NB4 (cell line): ENCODE results near the gene SPNS2.

Source experiments
- DNase-seq: peaks from one replicate; pipeline ENCODE4 v3.0.0; 2010; ENCODE audit warnings: low read depth
- H3K4me3 ChIP-seq: one replicate; pipeline ENCODE4 v1.5.1; 2011; ENCODE audit warnings: mild to moderate bottlenecking, low read depth, low read length, moderate library complexity
- MYC ChIP-seq: IDR thresholded peaks from 2 replicates; pipeline ENCODE4 v1.6.1; 2011; ENCODE audit warnings: low read depth, low read length
- POLR2A ChIP-seq: IDR thresholded peaks from 2 replicates; pipeline ENCODE4 v1.6.1; 2011; ENCODE audit warnings: mild to moderate bottlenecking; ENCODE audit not compliant: insufficient read length; ENCODE audit errors: extremely low read depth
- TF ChIP-seq, protein P1 (sequence below): IDR thresholded peaks from one replicate; pipeline ENCODE4 v1.5.1; 2012; ENCODE audit warnings: low read depth, low read length
- TF ChIP-seq, protein P2 (sequence below): IDR thresholded peaks from 2 replicates; pipeline ENCODE4 v1.6.1; 2011; ENCODE audit warnings: low read depth, low read length

The SPNS2 gene

DNA sequence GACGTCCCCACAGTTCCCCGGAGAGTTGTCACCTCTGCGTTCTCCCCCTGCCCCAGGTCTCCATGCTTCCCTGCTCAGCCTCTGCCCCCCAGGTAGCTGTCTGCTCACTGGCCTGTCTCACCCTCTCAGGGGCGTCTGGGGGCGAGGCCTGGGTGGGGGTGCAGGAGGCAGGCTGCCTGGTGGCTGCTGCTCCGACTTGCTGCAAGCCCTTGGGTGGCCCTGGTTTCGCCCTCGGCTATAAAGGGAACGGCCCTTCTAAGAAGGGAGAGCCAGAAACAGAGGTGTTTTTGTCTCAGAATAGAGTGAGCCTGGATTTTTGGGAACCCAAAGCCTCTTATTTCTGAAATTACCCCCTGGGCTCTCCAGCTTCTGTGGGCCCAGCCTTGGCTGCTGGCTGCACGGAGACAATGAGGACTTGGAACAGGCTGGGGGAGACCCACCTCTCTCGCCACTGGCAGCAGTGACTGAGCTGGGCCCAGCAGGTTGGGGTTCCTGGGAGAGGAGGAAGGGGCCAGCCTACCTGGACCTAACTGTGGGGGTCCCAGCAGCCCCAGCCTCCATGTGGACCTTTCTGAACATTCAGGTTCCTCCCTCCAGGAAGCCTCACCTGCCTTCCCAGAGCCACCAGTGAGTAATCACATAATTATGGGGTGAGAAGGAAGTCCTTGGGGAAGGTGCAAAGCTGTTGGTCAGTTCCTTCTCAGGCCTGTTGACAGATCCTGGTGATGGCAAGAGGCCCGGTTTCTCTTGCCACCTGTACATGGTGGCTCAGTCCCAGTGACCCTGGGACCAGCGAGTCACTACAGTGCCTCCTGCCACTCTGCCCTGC, 15.5 kb upstream of the SPNS2 start:
- DNase-seq = no peak
- H3K4me3 ChIP-seq = no peak overlapping the region
- TF ChIP-seq, protein P1, sequence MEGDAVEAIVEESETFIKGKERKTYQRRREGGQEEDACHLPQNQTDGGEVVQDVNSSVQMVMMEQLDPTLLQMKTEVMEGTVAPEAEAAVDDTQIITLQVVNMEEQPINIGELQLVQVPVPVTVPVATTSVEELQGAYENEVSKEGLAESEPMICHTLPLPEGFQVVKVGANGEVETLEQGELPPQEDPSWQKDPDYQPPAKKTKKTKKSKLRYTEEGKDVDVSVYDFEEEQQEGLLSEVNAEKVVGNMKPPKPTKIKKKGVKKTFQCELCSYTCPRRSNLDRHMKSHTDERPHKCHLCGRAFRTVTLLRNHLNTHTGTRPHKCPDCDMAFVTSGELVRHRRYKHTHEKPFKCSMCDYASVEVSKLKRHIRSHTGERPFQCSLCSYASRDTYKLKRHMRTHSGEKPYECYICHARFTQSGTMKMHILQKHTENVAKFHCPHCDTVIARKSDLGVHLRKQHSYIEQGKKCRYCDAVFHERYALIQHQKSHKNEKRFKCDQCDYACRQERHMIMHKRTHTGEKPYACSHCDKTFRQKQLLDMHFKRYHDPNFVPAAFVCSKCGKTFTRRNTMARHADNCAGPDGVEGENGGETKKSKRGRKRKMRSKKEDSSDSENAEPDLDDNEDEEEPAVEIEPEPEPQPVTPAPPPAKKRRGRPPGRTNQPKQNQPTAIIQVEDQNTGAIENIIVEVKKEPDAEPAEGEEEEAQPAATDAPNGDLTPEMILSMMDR = no peak
- TF ChIP-seq POLR2A (no peak), MYC (no peak)
- TF ChIP-seq, protein P2, sequence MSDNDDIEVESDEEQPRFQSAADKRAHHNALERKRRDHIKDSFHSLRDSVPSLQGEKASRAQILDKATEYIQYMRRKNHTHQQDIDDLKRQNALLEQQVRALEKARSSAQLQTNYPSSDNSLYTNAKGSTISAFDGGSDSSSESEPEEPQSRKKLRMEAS = no peak

DNA sequence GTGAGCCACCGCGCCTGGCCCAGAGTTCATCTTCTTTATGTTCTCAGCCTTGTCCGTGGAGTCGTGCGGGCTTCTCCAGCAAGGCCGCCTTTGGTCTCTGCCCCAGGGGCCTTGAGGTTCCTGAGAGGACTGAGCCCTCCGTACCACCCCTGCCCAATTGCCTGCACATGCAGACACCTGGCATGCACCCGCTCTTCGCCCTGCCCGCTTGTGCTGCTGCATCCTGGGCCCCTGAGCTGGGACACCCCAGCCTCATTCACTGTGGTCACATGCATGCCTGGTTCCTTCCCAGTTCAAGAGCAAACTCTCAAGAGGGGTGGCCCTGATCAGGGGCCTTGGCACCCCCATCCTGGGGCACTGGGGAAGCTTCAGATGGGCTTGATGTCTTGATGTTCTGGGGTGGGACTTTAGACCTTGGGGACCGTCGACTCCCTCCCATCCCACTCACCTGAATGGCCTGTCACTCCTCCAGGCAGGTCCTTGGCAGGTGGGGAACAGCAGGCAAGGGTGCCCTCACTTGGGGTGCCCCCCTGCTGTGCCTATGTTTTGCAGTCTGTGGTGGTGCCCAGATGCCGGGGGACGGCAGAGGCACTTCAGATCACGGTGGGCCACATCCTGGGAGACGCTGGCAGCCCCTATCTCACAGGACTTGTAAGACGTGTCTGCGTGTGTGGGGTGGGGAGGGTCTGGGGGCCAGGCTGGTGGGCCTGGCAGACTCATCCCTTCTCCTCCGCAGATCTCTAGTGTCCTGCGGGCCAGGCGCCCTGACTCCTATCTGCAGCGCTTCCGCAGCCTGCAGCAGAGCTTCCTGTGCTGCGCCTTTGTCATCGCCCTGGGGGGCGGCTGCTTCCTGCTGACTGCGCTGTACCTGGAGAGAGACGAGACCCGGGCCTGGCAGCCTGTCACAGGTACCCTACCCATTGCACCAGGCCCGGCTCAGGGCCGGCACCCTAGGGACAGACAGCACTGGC, 12.7 kb upstream of the SPNS2 start:
- TF ChIP-seq MYC (no peak), POLR2A (no peak)
- TF ChIP-seq, protein P1 = no peak
- TF ChIP-seq, protein P2 = no peak
- no peak for DNase-seq
- H3K4me3 ChIP-seq = no peak overlapping the region

DNA sequence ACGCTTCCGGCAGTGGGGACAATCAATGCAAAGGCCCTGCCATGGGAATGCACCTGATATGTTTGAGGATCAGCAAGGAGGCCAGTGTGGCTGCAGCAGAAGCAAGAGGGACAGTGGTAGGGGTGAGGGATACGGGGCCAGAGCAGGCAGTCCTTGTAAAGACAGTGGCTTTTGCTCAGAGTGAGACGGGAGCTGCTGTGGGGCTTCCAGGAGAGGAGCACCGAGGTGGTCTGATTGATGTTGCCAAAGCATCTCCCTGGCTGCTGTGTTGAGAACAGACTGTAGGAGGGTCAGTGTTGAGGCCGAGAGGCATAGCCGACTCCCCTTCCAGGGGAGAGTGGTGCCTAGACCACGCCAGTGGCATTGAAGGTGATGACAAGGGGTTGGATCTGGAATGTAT, 11.4 kb upstream of the SPNS2 start:
- no peak for DNase-seq
- no peak overlapping the region for H3K4me3 ChIP-seq
- no peak for TF ChIP-seq POLR2A
- no peak for TF ChIP-seq MYC
- TF ChIP-seq, protein P1 = no peak
- TF ChIP-seq, protein P2 = no peak

DNA sequence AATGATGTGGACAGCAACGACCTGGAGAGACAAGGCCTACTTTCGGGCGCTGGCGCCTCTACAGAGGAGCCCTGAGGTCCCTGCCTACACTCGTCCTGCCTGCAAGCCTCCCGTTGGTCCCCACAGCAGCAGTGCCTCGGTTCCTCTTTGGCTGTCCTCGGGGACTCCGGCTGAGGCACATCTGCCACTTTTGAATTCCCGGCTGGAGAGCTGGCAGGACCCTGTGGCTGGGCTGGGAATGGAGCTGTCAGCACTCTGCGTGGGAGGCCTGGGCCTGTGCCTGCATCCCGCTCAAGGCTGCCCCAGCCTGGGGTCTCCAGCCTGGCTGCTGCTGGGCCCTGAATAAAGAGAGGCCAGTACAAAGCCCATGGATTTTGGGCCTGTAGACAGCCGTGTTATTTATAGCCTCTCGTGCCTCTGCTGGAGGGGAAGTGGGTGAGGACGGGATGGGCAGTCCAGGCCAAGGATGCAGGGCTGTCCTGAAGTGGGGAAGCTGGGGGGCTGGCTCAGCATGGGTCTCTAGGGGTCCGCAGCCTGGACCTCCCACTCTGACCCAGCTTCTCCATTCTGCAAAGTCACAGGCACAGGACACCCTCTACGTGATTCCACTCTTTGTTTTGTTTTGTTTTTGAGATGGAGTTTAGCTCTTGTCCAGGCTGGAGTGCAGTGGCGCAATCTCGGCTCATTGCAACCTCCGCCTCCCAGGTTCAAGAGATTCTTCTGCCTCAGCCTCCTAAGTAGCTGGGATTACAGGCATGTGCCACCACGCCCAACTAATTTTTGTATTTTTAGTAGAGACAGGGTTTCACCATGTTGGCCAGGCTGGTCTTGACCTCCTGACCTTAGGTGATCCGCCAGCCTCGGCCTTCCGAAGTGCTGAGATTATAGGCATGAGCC, 10.6 kb upstream of the SPNS2 start:
- H3K4me3 ChIP-seq = no peak overlapping the region
- no peak for DNase-seq
- TF ChIP-seq, protein P1 = no peak
- TF ChIP-seq, protein P2 = no peak
- no peak for TF ChIP-seq POLR2A
- TF ChIP-seq MYC = no peak
